Type B pancreatic cell (in vitro differentiated cells): Measurements from ENCODE around the gene CLDN7. TPM values are rescaled to one million over a fixed set of nuclear protein-coding genes. Genes with fewer than 3 reads are reported as not detected.

ENCODE experiments used
- DNase-seq: peaks from one replicate; pipeline ENCODE4 v3.0.0; 2021; ENCODE audit warnings: mixed read lengths; ENCODE audit not compliant: unreplicated experiment; ENCODE audit errors: extremely low spot score
- H3K27ac Mint-ChIP-seq: 2 replicates; pipeline ENCODE4 v1.8.0; 2021; ENCODE audit warnings: mild to moderate bottlenecking, mixed read lengths
- H3K27me3 Mint-ChIP-seq: 2 replicates; pipeline ENCODE4 v1.8.0; 2021; ENCODE audit warnings: mixed read lengths
- H3K36me3 Mint-ChIP-seq: 2 replicates; pipeline ENCODE4 v1.8.0; 2021; ENCODE audit warnings: mixed read lengths
- H3K4me1 Mint-ChIP-seq: one replicate; pipeline ENCODE4 v1.8.0; 2021; ENCODE audit warnings: mixed read lengths; ENCODE audit not compliant: unreplicated experiment
- H3K4me3 Mint-ChIP-seq: 2 replicates; pipeline ENCODE4 v1.8.0; 2021; ENCODE audit warnings: mild to moderate bottlenecking, mixed read lengths
- H3K9me3 Mint-ChIP-seq: 2 replicates; pipeline ENCODE4 v1.8.0; 2021; ENCODE audit warnings: mixed read lengths
- CTCF ChIP-seq: fragments of 200-600 bp; sonication (generic); conservative IDR thresholded peaks from 2 replicates; pipeline ENCODE4 v1.5.0; 2021; ENCODE audit warnings: antibody characterized with exemption, mild to moderate bottlenecking
- total RNA-seq: library from RNA; stranded (reverse); gene quantifications from 2 replicates; pipeline ENCODE4 v1.2.1, GENCODE V29; 2021; ENCODE audit warnings: low replicate concordance

Gene CLDN7
- total RNA-seq, 1 donor from 2014 or later: 118 TPM

GRCh38 chr17:7243453-7243729 lies 18.9 kb downstream of the CLDN7 start:
- peak overlapping the region; percentile 98 for H3K4me3 Mint-ChIP-seq
- no peak for TF ChIP-seq CTCF
- H3K36me3 Mint-ChIP-seq: peaks cover 28% of the 10 kb centered on the region
- no peak for DNase-seq
- H3K27ac Mint-ChIP-seq: peak overlapping the region; percentile 97
- H3K27me3 Mint-ChIP-seq: peaks cover 4% of the 10 kb centered on the region
- H3K9me3 Mint-ChIP-seq: no peaks in the 10 kb centered on the region
- peaks cover 28% of the 10 kb centered on the region for H3K4me1 Mint-ChIP-seq

- DNase-seq: peak; percentile 94
- Mint-ChIP-seq H3K27ac (peak overlapping the region; percentile 97), H3K36me3 (peaks cover 28% of the 10 kb centered on the region), H3K9me3 (no peaks in the 10 kb centered on the region), H3K4me1 (peaks cover 28% of the 10 kb centered on the region), H3K27me3 (peaks cover 4% of the 10 kb centered on the region), H3K4me3 (peak overlapping the region; percentile 98)
- no peak for TF ChIP-seq CTCF
Observed at GRCh38 chr17:7242717-7243452, 19.4 kb downstream of the CLDN7 start.

GRCh38 chr17:7241783-7242716 lies 20.2 kb downstream of the CLDN7 start, which contains the start of gene GABARAP:
GABARAP (minus strand) TSS chr17:7242449; CDS start chr17:7242330, 119 bp downstream.
- Mint-ChIP-seq H3K4me1 (peaks cover 32% of the 10 kb centered on the region), H3K27me3 (peaks cover 4% of the 10 kb centered on the region), H3K9me3 (no peaks in the 10 kb centered on the region), H3K4me3 (peak within 1 kb of the TSS; percentile 98), H3K36me3 (peaks cover 30% of the 10 kb centered on the region), H3K27ac (peak within 1 kb of the TSS; percentile 97)
- TF ChIP-seq CTCF: no peak
- DNase-seq: peak; percentile 94

- peaks cover 4% of the 10 kb centered on the region for H3K27me3 Mint-ChIP-seq
- DNase-seq: no peak
- H3K4me1 Mint-ChIP-seq: peaks cover 31% of the 10 kb centered on the region
- H3K27ac Mint-ChIP-seq: peak overlapping the region; percentile 97
- peaks cover 29% of the 10 kb centered on the region for H3K36me3 Mint-ChIP-seq
- peak overlapping the region; percentile 98 for H3K4me3 Mint-ChIP-seq
- TF ChIP-seq CTCF: no peak
- H3K9me3 Mint-ChIP-seq: no peaks in the 10 kb centered on the region
Observed at GRCh38 chr17:7241090-7241733, 21.1 kb downstream of the CLDN7 start.

GRCh38 chr17:7240375-7240774 lies 21.9 kb downstream of the CLDN7 start:
- DNase-seq: no peak
- Mint-ChIP-seq H3K36me3 (peaks cover 25% of the 10 kb centered on the region), H3K27me3 (peaks cover 4% of the 10 kb centered on the region)

More at GRCh38 chr17:7240375-7240774, 21.9 kb downstream of the CLDN7 start:
- H3K4me3 Mint-ChIP-seq: peak overlapping the region; percentile 98
- peak overlapping the region; percentile 97 for H3K27ac Mint-ChIP-seq
- TF ChIP-seq CTCF: no peak
- no peaks in the 10 kb centered on the region for H3K9me3 Mint-ChIP-seq
- H3K4me1 Mint-ChIP-seq: peaks cover 30% of the 10 kb centered on the region
